ENCODE data around the gene BCKDK. TPM values are rescaled to one million over a fixed set of nuclear protein-coding genes. Genes with fewer than 3 reads are reported as not detected.

The BCKDK gene
- total and polyA plus RNA-seq, 2 of the 13 experiments (the other 11 are each of a cell fraction or from before 2014, with no cell fraction given) = 24.9 to 42.6 TPM

DNA sequence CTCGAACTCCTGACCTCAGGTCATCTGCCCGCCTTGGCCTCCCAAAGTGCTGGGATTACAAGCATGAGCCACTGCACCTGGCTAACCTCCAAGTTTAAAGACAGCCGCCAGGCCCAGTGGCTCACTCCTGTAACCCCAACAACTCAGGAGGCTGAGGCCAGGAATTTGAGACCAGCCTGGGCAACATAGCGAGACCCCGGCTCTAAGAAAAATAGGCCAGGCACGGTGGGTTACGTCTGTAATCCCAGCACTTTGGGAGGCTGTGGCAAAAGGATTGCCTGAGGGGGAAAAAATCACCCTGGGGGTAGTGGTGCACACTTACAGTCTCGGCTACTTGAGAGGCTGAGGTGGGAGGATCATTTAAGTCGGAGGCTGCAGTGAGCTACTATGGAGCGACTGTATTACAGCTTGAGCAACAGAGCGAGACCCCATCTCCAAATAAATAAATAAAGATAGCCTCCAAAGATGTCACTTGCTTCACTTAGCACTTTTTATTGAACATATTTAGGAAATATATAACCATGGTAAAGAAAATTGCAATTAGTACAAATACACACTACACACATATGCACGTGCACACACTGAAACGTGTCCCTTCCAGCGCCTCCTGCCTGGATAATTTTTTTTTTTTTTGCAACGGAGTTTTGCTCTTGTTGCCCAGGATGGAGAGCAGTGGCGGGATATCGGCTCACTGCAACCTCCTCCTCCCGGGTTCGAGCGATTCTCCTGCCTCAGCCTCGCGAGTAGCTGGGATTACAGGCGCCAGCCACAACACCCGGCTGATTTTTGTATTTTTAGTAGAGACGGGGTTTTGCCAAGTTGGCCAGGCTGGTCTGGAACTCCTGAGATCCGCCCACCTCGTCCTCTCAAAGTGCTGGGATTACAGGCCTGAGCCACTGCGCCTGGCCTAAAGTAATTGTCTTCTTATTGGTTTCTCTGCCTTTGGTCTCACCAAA, 1.4 kb upstream of the BCKDK start (continued):
- TF ChIP-seq, protein P1, sequence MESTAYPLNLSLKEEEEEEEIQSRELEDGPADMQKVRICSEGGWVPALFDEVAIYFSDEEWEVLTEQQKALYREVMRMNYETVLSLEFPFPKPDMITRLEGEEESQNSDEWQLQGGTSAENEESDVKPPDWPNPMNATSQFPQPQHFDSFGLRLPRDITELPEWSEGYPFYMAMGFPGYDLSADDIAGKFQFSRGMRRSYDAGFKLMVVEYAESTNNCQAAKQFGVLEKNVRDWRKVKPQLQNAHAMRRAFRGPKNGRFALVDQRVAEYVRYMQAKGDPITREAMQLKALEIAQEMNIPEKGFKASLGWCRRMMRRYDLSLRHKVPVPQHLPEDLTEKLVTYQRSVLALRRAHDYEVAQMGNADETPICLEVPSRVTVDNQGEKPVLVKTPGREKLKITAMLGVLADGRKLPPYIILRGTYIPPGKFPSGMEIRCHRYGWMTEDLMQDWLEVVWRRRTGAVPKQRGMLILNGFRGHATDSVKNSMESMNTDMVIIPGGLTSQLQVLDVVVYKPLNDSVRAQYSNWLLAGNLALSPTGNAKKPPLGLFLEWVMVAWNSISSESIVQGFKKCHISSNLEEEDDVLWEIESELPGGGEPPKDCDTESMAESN (CRISPR knock-in tag; conservative IDR thresholded peaks at IDR 0.05) = no peak
- TF ChIP-seq ZNF33B (CRISPR knock-in tag; IDR thresholded peaks at IDR 0.05) (no peak; the same call in 1 of the 2 replicates), ZBTB26 (CRISPR knock-in tag; IDR thresholded peaks at IDR 0.05; ENCODE audit: borderline replicate concordance) (0 out of 2 replicates have a peak, but pooled peaks have one; percentile 26), ZNF333 (CRISPR knock-in tag; IDR thresholded peaks at IDR 0.05; ENCODE audit: borderline replicate concordance) (0 out of 2 replicates have a peak, but pooled peaks have one; percentile 50), YY1 (IDR thresholded peaks at IDR 0.05; ENCODE audit: insufficient read depth, insufficient replicate concordance, low read depth, low read length) (no peak), ZNF280D (CRISPR knock-in tag; IDR thresholded peaks at IDR 0.05) (no peak), ZNF556 (CRISPR knock-in tag; IDR thresholded peaks at IDR 0.05; ENCODE audit: borderline replicate concordance) (no peak), ZNF781 (CRISPR knock-in tag; IDR thresholded peaks at IDR 0.05; ENCODE audit: borderline replicate concordance, not compliant biosample characterization) (no peak), ZNF770 (CRISPR knock-in tag; IDR thresholded peaks at IDR 0.05) (peak; percentile 95), ZNF362 (CRISPR knock-in tag; IDR thresholded peaks at IDR 0.05; ENCODE audit: borderline replicate concordance) (peak; percentile 40; the same call in 1 of the 2 replicates), TEAD3 (CRISPR knock-in tag; optimal IDR thresholded peaks at IDR 0.05; ENCODE audit: borderline replicate concordance) (peak; percentile 35), ZNF121 (CRISPR knock-in tag; IDR thresholded peaks at IDR 0.05) (peak; percentile 87), ZSCAN9 (CRISPR knock-in tag; IDR thresholded peaks at IDR 0.05; ENCODE audit: borderline replicate concordance) (no peak), SOX5 (CRISPR knock-in tag; IDR thresholded peaks at IDR 0.05; ENCODE audit: borderline replicate concordance) (no peak)
- TF ChIP-seq, protein P2, sequence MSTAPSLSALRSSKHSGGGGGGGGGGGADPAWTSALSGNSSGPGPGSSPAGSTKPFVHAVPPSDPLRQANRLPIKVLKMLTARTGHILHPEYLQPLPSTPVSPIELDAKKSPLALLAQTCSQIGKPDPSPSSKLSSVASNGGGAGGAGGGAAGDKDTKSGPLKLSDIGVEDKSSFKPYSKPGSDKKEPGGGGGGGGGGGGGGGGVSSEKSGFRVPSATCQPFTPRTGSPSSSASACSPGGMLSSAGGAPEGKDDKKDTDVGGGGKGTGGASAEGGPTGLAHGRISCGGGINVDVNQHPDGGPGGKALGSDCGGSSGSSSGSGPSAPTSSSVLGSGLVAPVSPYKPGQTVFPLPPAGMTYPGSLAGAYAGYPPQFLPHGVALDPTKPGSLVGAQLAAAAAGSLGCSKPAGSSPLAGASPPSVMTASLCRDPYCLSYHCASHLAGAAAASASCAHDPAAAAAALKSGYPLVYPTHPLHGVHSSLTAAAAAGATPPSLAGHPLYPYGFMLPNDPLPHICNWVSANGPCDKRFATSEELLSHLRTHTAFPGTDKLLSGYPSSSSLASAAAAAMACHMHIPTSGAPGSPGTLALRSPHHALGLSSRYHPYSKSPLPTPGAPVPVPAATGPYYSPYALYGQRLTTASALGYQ (CRISPR knock-in tag; IDR thresholded peaks at IDR 0.05) = no peak
